Duodenal mucosa (tissue), 2 donors: ENCODE results near the gene CALM3.
"Not testable (repeated sequence)": the region's sequence is repeated elsewhere in the genome, so short reads cannot be mapped to it uniquely, and the experiment has no call there.

ENCODE experiments used
- H3K27ac ChIP-seq: one replicate; pipeline ENCODE4 v1.7.0; 2013; ENCODE audit warnings: low read depth, low read length
- H3K27me3 ChIP-seq, 2 donors: one replicate each; pipeline ENCODE4 v1.7.0; 2013; ENCODE audit warnings: low read length in 2 of 2, control low read depth in 1 of 2; ENCODE audit not compliant: insufficient read depth in 2 of 2, control insufficient read depth in 1 of 2
- H3K36me3 ChIP-seq, 2 donors: one replicate each; pipeline ENCODE4 v1.7.0; 2013; ENCODE audit warnings: low read length in 2 of 2, control low read depth in 1 of 2; ENCODE audit not compliant: insufficient read depth in 2 of 2, control insufficient read depth in 1 of 2
- H3K4me1 ChIP-seq, 2 donors: one replicate each; pipeline ENCODE4 v1.7.0; 2013; ENCODE audit warnings: low read length in 2 of 2, control low read depth in 1 of 2; ENCODE audit not compliant: insufficient read depth in 2 of 2, control insufficient read depth in 1 of 2
- H3K4me3 ChIP-seq, 2 donors: one replicate each; pipeline ENCODE4 v1.7.0; 2013; ENCODE audit warnings: low read length in 2 of 2, low read depth in 1 of 2
- H3K9ac ChIP-seq, 2 donors: one replicate each; pipeline ENCODE4 v1.7.0; 2013; ENCODE audit warnings: low read length in 2 of 2, low read depth in 1 of 2
- H3K9me3 ChIP-seq, 2 donors: one replicate each; pipeline ENCODE4 v1.7.0; 2013; ENCODE audit warnings: low read length in 2 of 2, control low read depth in 1 of 2; ENCODE audit not compliant: control insufficient read depth in 1 of 2

The CALM3 gene

DNA sequence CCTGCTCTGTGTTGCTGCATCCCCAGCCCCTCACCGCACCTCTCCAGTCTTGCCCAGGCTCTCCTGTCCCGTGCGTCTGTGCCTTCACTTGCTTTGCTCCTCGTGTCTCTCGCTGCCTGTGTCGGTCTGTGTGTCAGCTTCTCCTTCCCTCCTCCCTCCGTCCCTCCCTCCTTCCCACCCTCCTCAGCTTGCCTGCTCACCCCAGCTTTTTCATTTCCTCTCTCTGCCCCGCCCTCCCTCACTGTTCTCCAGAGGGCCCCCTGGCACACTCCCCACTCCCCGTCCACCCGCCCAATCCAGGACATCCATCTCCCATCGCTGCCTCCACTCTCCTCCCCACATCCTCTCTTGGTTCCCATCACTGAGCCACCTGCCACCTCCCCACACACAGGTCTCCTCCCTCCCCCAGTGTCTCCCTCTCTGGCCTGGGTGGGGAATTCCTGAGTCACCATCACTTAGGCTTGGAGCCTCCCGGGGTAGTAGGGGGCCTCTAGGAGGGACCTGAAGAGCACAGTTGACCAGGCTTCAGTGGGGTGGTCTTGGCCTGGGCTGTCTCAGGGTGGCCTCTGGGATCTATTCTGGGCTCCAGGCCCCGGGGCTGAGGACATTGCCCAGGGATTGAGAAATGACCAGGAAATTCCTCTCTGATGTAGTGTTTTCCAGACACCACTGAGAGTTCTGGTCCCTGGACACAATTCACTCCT is 24.0 kb downstream of the CALM3 start, which contains the start of gene PTGIR:
Gene PTGIR, minus strand, starts transcription at position 132 of the 704 bp plus-strand sequence. CDS start 864 bp downstream, outside the sequence.
- peaks cover 3 to 11% of the 10 kb centered on the region in 2 donors for H3K4me1 ChIP-seq
- H3K4me3 ChIP-seq, result peak within 1 kb of the TSS; percentile 17 to 40

GRCh38 chr19:46625731-46626130 is 24.6 kb downstream of the CALM3 start:
- Histone ChIP-seq H3K4me3 (no peak overlapping the region), H3K27ac (peak overlapping the region; percentile 70), H3K9me3 (no peaks in the 10 kb centered on the region), H3K27me3 (peaks cover under 1 to 22% of the 10 kb centered on the region in 2 donors), H3K9ac (no peak overlapping the region), H3K36me3 (no peaks in the 10 kb centered on the region), H3K4me1 (peaks cover 3 to 11% of the 10 kb centered on the region in 2 donors)

More for the DNA sequence above, 24.0 kb downstream of the CALM3 start, which contains the start of gene PTGIR:
- no peak within 1 kb of the TSS for H3K9ac ChIP-seq
- peak within 1 kb of the TSS; percentile 70 for H3K27ac ChIP-seq
- no peaks in the 10 kb centered on the region for H3K36me3 ChIP-seq
- H3K9me3 ChIP-seq, result no peaks in the 10 kb centered on the region
- H3K27me3 ChIP-seq, result peaks cover 4 to 19% of the 10 kb centered on the region in 2 donors

DNA sequence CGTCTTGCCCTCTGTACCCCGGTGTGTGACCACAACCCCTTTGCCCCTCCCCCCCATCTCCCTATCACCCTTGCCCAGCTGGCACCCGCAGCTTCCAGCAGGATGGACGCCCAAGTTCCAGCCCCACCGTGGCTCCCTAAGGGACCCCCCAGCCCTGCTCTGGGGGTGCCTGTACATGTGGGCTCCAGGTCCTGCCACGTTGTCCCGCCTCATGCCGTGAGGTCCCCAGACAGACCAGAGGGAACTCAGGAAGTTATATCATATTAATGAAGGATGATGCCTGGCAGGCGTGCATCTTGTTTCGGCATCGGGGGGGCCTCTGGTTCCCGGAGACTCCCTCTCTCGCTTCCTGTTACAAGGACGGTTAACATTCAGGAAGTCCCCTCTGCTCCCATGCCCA is 25.3 kb downstream of the CALM3 start:
- H3K27ac ChIP-seq, result no peak overlapping the region
- no peak overlapping the region for H3K4me3 ChIP-seq
- H3K36me3 ChIP-seq, result no peaks in the 10 kb centered on the region
- peaks cover 3 to 11% of the 10 kb centered on the region in 2 donors for H3K4me1 ChIP-seq
- H3K9ac ChIP-seq, result no peak overlapping the region
- no peaks in the 10 kb centered on the region for H3K9me3 ChIP-seq
- H3K27me3 ChIP-seq, result peaks cover 1 to 21% of the 10 kb centered on the region in 2 donors

DNA sequence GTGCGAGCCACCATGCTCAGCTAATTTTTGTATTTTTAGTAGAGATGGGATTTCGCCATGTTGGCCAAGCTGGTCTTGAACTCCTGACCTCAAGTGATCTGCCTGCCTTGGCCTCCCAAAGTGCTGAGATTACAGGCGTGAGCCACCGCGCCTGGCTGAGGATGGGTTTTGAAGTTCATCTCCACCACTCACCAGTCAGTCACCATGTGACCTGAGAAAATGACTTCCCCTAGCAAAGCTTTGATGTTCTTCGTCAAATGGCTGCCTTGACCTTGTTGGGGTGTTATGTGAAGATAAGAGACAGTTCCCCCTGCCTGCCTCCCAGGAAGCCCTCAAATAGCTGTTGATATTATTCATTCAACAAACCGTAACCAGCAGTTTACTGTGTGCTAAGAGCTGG is 27.8 kb downstream of the CALM3 start:
- peaks cover 18 to 23% of the 10 kb centered on the region in 2 donors for H3K27me3 ChIP-seq
- not testable (repeated sequence) for H3K4me3 ChIP-seq, H3K9me3 ChIP-seq, H3K27ac ChIP-seq, H3K36me3 ChIP-seq, H3K9ac ChIP-seq
- peaks cover 12 to 22% of the 10 kb centered on the region in 2 donors for H3K4me1 ChIP-seq

- Histone ChIP-seq H3K36me3 (no peaks in the 10 kb centered on the region), H3K27ac (no peak overlapping the region), H3K9me3 (no peaks in the 10 kb centered on the region), H3K9ac (no peak overlapping the region), H3K4me3 (no peak overlapping the region), H3K4me1 (peaks cover 13 to 24% of the 10 kb centered on the region in 2 donors), H3K27me3 (peaks cover 18 to 23% of the 10 kb centered on the region in 2 donors)
These were observed 28.5 kb downstream of the CALM3 start for GRCh38 chr19:46629546-46630025.

DNA sequence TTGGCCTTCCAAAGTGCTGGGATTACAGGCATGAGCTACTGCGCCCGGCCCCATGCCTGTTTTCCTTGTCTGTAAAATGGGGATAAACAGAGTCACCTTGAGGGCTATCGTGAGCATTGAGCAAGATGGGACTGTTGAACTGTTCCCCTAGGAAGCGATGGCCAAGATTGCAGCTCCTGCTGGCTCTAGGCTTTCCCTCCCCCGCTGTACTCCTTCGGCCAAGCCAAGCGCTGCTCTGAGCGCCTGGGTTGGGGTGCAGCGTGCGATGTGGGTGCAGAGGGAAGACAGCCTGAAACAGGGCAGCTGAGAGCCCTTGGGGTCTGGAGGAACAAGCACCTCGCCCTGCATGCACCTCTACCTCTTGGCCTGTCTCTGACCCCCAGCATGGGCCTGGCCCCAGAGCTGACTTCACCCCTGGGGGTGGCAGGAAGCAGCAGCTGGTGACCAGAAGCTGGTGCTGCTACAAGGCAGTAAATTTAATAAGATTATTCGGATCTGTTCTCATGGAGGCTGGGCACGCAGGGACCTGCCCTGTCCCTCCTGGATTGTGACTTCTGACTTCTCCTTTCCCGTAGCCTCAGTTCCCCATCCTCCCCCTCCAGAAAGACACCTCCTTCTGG is 29.6 kb downstream of the CALM3 start:
- Histone ChIP-seq H3K36me3 (no peaks in the 10 kb centered on the region), H3K9ac (no peak overlapping the region), H3K9me3 (no peaks in the 10 kb centered on the region), H3K27me3 (peaks cover 18 to 23% of the 10 kb centered on the region in 2 donors), H3K4me3 (no peak overlapping the region), H3K4me1 (peaks cover 11 to 16% of the 10 kb centered on the region in 2 donors), H3K27ac (no peak overlapping the region)

DNA sequence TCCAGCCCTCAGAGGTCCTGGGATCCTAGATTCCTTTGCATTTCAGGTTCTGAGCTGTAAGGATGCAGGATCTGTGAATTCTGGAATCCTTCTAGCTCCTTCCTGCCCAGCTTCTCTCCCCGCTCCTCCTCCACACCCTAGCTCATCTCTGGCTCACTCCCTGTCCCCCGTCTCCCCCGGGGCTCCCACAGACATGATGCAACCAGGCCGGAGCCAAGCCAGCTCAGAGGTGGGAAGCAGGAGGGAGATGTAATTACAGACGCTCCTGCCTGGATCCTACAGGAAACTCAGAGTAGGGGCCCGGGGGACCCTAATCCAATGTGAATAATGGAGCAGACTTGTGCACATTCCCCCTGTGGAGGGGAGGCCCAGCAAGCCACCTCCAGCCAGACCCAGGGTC is 30.4 kb downstream of the CALM3 start:
- Histone ChIP-seq H3K27ac (no peak overlapping the region), H3K4me3 (no peak overlapping the region), H3K9me3 (no peaks in the 10 kb centered on the region), H3K27me3 (peaks cover 24 to 27% of the 10 kb centered on the region in 2 donors), H3K4me1 (peaks cover 10 to 15% of the 10 kb centered on the region in 2 donors), H3K36me3 (no peaks in the 10 kb centered on the region), H3K9ac (no peak overlapping the region)

GRCh38 chr19:46633130-46633529 is 32.0 kb downstream of the CALM3 start:
- peak overlapping the region in 1 of 2 donors; percentile 65 for H3K4me3 ChIP-seq
- H3K36me3 ChIP-seq, result no peaks in the 10 kb centered on the region
- no peak overlapping the region for H3K9ac ChIP-seq
- peaks cover 36 to 41% of the 10 kb centered on the region in 2 donors for H3K27me3 ChIP-seq
- H3K9me3 ChIP-seq, result no peaks in the 10 kb centered on the region
- H3K4me1 ChIP-seq, result peaks cover 11 to 15% of the 10 kb centered on the region in 2 donors
- H3K27ac ChIP-seq, result no peak overlapping the region

- peak overlapping the region; percentile 59 to 65 for H3K4me3 ChIP-seq
- peaks cover 40 to 45% of the 10 kb centered on the region in 2 donors for H3K27me3 ChIP-seq
- H3K9ac ChIP-seq, result peak overlapping the region; percentile 14 to 30
- H3K4me1 ChIP-seq, result peaks cover 15 to 21% of the 10 kb centered on the region in 2 donors
- H3K27ac ChIP-seq, result no peak overlapping the region
- no peaks in the 10 kb centered on the region for H3K36me3 ChIP-seq
- no peaks in the 10 kb centered on the region for H3K9me3 ChIP-seq
These were observed 33.0 kb downstream of the CALM3 start for GRCh38 chr19:46634045-46634655.
